HG02588 (cell line): ENCODE measurements around the gene FMN1.

ENCODE experiments used
- ATAC-seq: cut with Tn5 transposase; IDR thresholded peaks from one replicate; pipeline ENCODE4 v1.9.1; 2021; ENCODE audit warnings: mild to moderate bottlenecking, moderate library complexity; ENCODE audit not compliant: unreplicated experiment

The FMN1 gene

GRCh38 chr15:33125894-33126537, 68.5 kb downstream of the FMN1 start:
- ATAC-seq = no peak

- no peak for ATAC-seq
These were observed 69.7 kb downstream of the FMN1 start for GRCh38 chr15:33124811-33125210.

- ATAC-seq = no peak
These were observed 70.2 kb downstream of the FMN1 start for GRCh38 chr15:33124279-33124678.

DNA sequence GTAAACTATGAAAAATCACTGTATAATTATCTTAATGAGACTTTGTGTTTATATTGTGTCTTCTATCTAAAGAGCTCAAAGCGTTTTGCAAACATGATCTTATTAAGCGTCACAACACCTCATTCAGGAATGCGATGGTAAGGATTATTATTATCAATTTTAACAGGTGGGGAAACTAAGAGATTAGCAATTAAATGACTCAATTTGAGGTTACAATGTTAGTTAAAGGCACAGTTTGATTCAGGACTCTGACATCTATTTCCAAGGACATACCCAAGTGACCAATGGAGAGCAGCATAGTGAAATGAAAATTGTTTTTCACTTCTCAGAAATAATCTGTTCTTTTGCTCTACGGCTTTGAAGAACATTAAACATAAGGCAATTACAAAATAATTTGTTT, 74.6 kb downstream of the FMN1 start:
- no peak for ATAC-seq

- ATAC-seq = no peak
These were observed 75.2 kb downstream of the FMN1 start for GRCh38 chr15:33119273-33119672.

GRCh38 chr15:33116198-33116597, 78.3 kb downstream of the FMN1 start:
- no peak for ATAC-seq

DNA sequence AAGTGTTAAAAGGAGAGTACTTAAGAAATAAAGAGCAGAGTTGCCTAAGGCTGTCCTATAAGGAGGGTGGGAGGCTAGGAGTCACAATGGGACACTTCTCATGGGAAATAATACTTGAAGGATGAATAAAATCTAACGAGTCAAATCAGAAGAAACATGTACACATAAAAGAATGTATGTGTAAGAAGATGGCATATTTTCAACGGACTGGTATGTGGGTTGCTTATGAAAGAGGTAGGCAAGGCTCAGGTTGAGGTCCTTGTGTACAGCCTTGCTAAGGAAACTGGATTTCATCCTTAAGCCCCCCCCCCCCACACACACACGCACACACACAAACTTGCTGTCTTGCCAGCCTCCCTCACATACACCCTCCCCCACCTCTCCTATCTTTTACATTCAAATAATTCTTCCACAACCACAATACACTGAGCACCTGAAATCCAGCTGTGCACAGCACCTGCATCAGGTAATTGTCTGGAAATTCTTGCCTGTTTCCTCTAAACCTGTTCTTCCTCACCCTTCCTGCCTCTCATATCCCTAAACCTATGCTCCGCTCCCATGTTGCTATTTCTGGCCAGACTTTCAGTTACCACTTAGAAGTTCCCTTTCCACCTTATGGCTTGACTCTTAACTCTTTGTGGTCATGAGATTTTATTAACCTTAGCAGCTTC, 79.2 kb downstream of the FMN1 start:
- no peak for ATAC-seq

- ATAC-seq = no peak
These were observed 80.2 kb downstream of the FMN1 start for GRCh38 chr15:33114374-33114717.

DNA sequence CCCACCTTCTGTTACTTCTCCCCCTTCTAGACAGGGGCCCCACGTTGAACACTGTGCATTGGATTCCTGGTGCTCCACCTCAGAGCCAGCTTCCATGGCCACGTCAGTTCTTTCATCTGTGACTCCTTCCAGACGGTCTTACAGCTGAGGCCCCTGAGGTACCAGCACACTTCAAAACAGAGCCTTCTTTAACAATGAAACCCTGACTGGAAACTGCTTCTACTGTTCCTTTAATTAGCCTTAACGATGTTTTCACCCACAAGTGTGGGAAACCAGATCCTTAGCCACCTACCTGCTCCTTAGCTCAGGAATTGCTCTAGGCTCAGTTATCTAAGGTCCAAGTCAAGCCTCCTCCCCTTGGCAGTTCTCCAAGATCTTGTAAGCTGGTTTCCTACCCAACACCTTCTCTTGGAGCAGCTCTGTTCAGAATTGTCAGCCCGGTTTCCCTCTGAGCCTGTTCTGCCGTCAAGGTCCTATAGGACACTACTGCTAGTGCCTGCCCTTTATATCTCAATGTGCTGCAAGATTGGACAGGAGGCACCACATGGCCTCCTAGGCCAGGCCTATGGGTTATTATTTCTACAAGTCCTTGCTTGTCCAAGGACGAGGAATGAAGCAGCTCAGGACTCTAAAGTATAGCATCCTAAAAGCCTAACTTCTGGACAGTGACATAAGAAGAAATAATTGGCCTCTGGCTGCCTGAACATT, 80.7 kb downstream of the FMN1 start:
- no peak for ATAC-seq

DNA sequence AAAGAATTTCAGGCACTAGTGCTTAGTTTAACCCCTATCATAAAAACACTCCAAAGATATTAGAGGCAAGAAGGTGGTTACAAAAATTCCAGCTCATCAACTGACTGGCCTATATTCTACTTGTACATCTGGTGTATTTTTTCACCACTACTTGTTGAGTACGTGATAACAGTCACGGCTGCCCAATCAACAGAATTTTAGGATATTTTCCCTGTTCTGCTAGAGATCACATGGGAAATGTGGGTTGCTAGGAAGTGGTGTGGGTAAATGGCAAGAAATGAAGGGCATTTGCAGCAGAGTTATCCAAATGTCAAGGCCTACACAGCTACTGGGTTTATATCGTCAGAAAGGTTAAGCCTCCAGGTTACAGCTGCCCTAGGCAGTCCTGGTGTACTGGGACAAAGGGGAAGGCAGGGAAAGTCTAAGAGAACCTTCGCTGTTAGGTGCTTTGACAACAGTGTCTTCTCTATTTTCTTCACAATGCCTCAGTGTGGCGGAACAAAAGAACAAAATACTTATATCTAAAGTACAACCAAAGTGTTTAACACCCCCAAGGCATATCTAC, 81.9 kb downstream of the FMN1 start:
- no peak for ATAC-seq

DNA sequence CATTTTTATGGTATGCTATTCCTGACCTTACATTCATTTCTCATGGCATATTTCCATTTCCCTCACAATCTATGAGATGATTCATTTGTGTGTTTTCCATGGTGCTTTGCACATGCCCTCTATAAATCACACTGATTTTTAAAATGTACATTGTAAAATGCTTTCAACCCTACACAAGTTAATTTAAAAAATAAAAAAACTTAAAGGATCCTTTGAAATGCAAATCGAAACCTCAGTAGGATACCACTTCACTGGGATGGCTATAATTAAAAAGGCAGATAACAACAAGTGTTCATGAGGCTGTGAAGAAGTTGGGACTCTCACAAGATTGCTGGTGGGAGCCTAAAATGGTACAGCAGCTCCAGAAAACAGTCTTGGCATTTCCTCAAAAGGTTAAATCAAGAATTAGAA, 83.5 kb downstream of the FMN1 start:
- no peak for ATAC-seq

GRCh38 chr15:33109345-33109744, 85.2 kb downstream of the FMN1 start:
- no peak for ATAC-seq

GRCh38 chr15:33108518-33108917, 86.0 kb downstream of the FMN1 start:
- no peak for ATAC-seq

DNA sequence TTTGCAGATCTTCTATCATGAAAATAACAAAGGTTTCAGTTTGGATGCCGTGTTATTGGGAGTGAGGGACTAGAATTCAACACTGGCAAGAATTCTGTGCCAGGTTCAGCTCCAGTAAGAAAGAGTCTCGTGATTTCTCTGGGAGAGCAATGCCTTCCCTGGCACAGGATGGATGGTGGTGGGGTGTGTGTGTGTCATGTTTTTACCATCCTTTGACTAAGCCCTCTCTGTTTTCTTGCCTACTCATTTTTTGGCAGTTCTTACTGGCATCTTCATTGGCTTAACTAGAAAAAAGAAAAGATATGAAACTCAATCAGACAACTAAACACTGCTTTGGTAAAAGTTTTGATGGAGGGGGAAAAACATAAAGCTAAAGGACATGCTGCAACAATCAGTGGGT, 86.6 kb downstream of the FMN1 start:
- no peak for ATAC-seq

GRCh38 chr15:33104212-33104611, 90.3 kb downstream of the FMN1 start:
- no peak for ATAC-seq

DNA sequence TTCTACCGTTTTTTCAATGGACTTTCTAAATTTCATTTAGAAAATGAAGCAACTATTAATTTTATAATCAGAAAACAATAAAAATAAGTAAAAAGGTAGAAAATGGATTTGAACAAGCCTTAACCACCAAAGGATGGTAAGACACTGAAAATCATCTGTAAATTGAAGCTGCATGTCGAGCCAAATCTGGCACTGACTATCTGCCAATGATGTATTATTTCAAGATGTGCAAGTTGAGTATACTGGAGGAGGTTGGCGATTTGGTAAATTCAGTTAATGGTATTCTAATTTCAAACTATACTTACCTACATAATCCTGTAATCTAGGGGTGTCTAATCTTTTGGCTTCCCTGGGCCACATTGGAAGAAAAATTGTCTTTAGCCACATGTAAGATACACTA, 93.5 kb downstream of the FMN1 start:
- ATAC-seq = no peak

DNA sequence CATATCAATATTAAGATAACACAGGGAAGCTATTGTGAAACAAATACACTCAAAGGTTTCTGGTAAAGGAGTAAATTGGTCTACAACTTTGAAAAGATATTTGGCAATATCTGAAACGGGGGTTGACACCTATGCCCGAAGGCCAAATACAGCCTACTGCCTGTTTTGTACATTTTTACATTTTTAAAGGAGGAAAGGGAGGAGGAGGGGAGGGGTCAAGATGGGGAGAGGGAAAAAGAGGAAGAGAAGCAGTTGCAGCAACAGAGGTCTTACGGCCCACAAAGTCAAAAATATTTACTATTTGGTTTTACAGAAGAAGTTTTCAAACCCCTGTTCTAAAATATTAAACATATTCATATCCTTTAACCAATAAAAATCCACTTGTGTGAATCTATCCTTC, 94.2 kb downstream of the FMN1 start:
- ATAC-seq = no peak

- no peak for ATAC-seq
These were observed 94.8 kb downstream of the FMN1 start for GRCh38 chr15:33099739-33100138.

- ATAC-seq = no peak
These were observed 95.3 kb downstream of the FMN1 start for GRCh38 chr15:33099213-33099612.

GRCh38 chr15:33098094-33099058, 96.1 kb downstream of the FMN1 start:
- no peak for ATAC-seq

- no peak for ATAC-seq
These were observed 98.4 kb downstream of the FMN1 start for GRCh38 chr15:33096134-33096533.
